ENCODE results near the gene APOBEC3B. TPM values are rescaled to one million over a fixed set of nuclear protein-coding genes. Genes with fewer than 3 reads are reported as not detected.

APOBEC3B gene
- total and polyA plus RNA-seq, 2 of the 8 experiments (the other 6 are each of a cell fraction or from before 2014, with no cell fraction given): 14.2 to 74.9 TPM

DNA sequence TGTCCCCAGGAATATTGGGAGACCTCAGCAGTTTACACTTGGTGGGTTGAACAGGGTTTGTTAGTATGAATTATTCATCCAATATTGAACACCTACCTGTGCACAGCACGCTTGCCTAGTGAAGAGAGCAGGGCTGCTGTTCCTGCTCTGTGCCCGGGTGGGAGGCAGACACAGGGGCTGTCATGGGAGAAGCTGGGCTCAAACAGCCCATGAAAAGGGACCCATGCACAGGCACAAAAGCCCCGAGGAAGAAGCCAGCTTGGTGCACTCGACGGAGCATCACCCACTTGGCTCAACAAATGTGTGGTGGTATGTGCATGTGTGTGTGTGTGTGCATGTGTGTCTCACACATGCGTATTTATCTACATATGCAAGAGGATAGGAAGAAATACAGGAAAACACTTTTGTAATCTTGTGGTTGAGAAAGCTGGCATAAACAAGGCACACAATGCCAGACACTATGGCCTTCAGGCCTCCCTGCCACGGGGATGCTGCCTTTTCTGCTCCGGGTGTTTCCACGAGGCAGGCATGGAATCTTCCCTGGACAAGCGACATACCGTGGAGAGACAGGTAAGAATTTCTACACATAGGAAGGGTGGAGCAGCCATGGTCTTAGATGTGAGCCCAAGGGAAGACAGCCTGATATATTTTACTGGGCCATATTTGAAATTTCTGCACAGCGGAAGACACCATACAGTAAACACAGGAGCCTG is 29.7 kb upstream of the APOBEC3B start:
- peaks cover 0 to 3% (median 0%) of the 10 kb centered on the region in 4 experiments; a peak in 1 of 7 replicates for H3K27me3 ChIP-seq (replicated peaks in 1 of 4; ENCODE audit: control insufficient read depth in 3 of 4, extremely low read depth in 1 of 4, insufficient read depth in 3 of 4, low read length in 3 of 4)
- no peak overlapping the region for H3K4me3 ChIP-seq (ENCODE audit: extremely low read depth in 1 of 4, insufficient read depth in 2 of 4, low read depth in 3 of 4, low read length in 4 of 4)
- H3K9ac ChIP-seq (replicated peaks in 1 of 4; ENCODE audit: extremely low read depth in 1 of 4, low read depth in 3 of 4, low read length in 3 of 4): no peak overlapping the region
- H3K27ac ChIP-seq (ENCODE audit: low read depth, low read length): no peak overlapping the region
- POLR2A ChIA-PET (ENCODE audit: partially characterized antibody): interaction anchor here (1.6 to 2.5 kb wide), 2 partner anchors 9 to 10 kb away, joined by 5 to 6 read pairs; no protein-coding TSS in a partner anchor
- no peak for DNase-seq (ENCODE audit: low read depth in 1 of 2, low spot score in 2 of 2)
- WGBS, 2 experiments (ENCODE audit: extremely low coverage in 1 of 2, insufficient coverage in 1 of 2, insufficient read length in 1 of 2, insufficient replicate concordance in 2 of 2, low coverage in 1 of 2, low lambda C conversion rate in 2 of 2, missing lambda C conversion rate in 1 of 2): 87% methylated on average over 12 of the region's 12 CpGs; no CpG with 5 or more reads in 1 of the 2 experiments
- no peak overlapping the region for H4K91ac ChIP-seq (replicated peaks; ENCODE audit: insufficient read length, low read length)
- H3K4ac ChIP-seq (replicated peaks; ENCODE audit: insufficient read length, low read depth, low read length): no peak overlapping the region
- CTCF ChIA-PET (ENCODE audit: partially characterized antibody): interaction anchor here (1.0 to 2.3 kb wide), 8 partner anchors 10 to 188 kb away, joined by 3 to 9 read pairs (median 4); no protein-coding TSS in a partner anchor
- H2BK20ac ChIP-seq (ENCODE audit: low read length): no peak overlapping the region
- no peak overlapping the region for H2BK5ac ChIP-seq (ENCODE audit: low read depth, low read length)
- no peak overlapping the region for H3K14ac ChIP-seq (ENCODE audit: insufficient read length)
- peaks cover 0 to 3% (median 0%) of the 10 kb centered on the region in 4 experiments; a peak in 1 of 7 replicates for H3K4me1 ChIP-seq (replicated peaks in 1 of 4; ENCODE audit: control insufficient read depth in 3 of 4, insufficient read depth in 4 of 4, low read length in 3 of 4)
- no peaks in the 10 kb centered on the region for H4K20me1 ChIP-seq (replicated peaks in 1 of 2; ENCODE audit: control insufficient read depth in 1 of 2, insufficient read depth in 2 of 2, low read length in 2 of 2)
- no peak overlapping the region for H2BK120ac ChIP-seq (replicated peaks; ENCODE audit: low read depth, low read length)
- H3K79me2 ChIP-seq (ENCODE audit: control insufficient read depth in 1 of 2, insufficient read depth in 2 of 2, low read length in 2 of 2): no peaks in the 10 kb centered on the region
- H3K79me1 ChIP-seq (ENCODE audit: low read depth, low read length): no peaks in the 10 kb centered on the region
- H2BK15ac ChIP-seq (ENCODE audit: low read length): no peak overlapping the region
- no peaks in the 10 kb centered on the region for H3K23me2 ChIP-seq (ENCODE audit: low read depth, low read length)
- TF ChIP-seq RNF2 (IDR thresholded peaks at IDR 0.05; ENCODE audit: borderline replicate concordance, low read depth, low read length, missing control alignments, poor library complexity, severe bottlenecking) (no peak), PHF8 (conservative IDR thresholded peaks at IDR 0.05; ENCODE audit: low read depth, low read length) (no peak), SP1 (IDR thresholded peaks at IDR 0.05; ENCODE audit: low read depth, low read length) (no peak), POLR2AphosphoS5 (IDR thresholded peaks at IDR 0.05; ENCODE audit: low read depth, low read length) (no peak), KDM5A (IDR thresholded peaks at IDR 0.05; ENCODE audit: low read length) (no peak), KDM1A (IDR thresholded peaks at IDR 0.05; ENCODE audit: borderline replicate concordance, low read length) (no peak), SUZ12 (IDR thresholded peaks at IDR 0.05; ENCODE audit: low read length) (no peak), POLR2A (IDR thresholded peaks at IDR 0.05; ENCODE audit: control extremely low read depth in 1 of 2, low read depth in 2 of 2, low read length in 2 of 2) (no peak), RXRA (IDR thresholded peaks at IDR 0.05; ENCODE audit: insufficient read depth, low read depth, low read length) (no peak), NRF1 (IDR thresholded peaks at IDR 0.05; ENCODE audit: low read depth, low read length) (no peak), FOSL1 (IDR thresholded peaks at IDR 0.05; ENCODE audit: insufficient read depth, low read depth, low read length) (no peak), BCL11A (IDR thresholded peaks at IDR 0.05; ENCODE audit: low read depth in 2 of 2, low read length in 2 of 2) (no peak)
- TF ChIP-seq, protein P1, sequence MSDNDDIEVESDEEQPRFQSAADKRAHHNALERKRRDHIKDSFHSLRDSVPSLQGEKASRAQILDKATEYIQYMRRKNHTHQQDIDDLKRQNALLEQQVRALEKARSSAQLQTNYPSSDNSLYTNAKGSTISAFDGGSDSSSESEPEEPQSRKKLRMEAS (IDR thresholded peaks at IDR 0.05): no peak
- no peak overlapping the region for H3K56ac ChIP-seq (replicated peaks; ENCODE audit: insufficient read length, low read depth, low read length)
- H4K8ac ChIP-seq (ENCODE audit: extremely low read depth, insufficient read depth, low read length): no peak overlapping the region
- H3K18ac ChIP-seq (ENCODE audit: extremely low read depth, low read length): no peak overlapping the region
- H2AK5ac ChIP-seq (ENCODE audit: low read depth, low read length): no peak overlapping the region
- no peak overlapping the region for H3K4me2 ChIP-seq (ENCODE audit: insufficient read depth in 1 of 2, low read depth in 2 of 2, low read length in 2 of 2)
- no peak overlapping the region for H3K23ac ChIP-seq (ENCODE audit: insufficient read length)
- H2BK12ac ChIP-seq (ENCODE audit: low read depth, low read length): no peak overlapping the region
- no peak overlapping the region for H4K5ac ChIP-seq (ENCODE audit: insufficient read length, low read depth, low read length)
- H2AFZ ChIP-seq (ENCODE audit: low read length): no peak overlapping the region
- no peak for FAIRE-seq
- no peaks in the 10 kb centered on the region for H3K9me3 ChIP-seq (ENCODE audit: insufficient read depth in 2 of 2, low read depth in 1 of 2, low read length in 1 of 2)
- H3K36me3 ChIP-seq (ENCODE audit: control insufficient read depth in 2 of 4, insufficient read depth in 4 of 4, low read length in 3 of 4): no peaks in the 10 kb centered on the region
